DOHH2 (cell line): ENCODE data around the gene SCFD2.

ENCODE experiments used
- CTCF ChIP-seq: fragments of 200-600 bp; sonication (generic); IDR thresholded peaks from one replicate; pipeline ENCODE4 v1.5.1; 2014; ENCODE audit warnings: antibody characterized with exemption, mild to moderate bottlenecking, low read depth, low read length; ENCODE audit not compliant: poor library complexity, severe bottlenecking
- EZH2phosphoT487 ChIP-seq: fragments of 200-600 bp; sonication (generic); IDR thresholded peaks from 2 replicates; pipeline ENCODE4 v1.6.1; 2017; ENCODE audit warnings: borderline replicate concordance, mild to moderate bottlenecking, antibody characterized with exemption, low read length, moderate library complexity, mixed read lengths

- TF ChIP-seq EZH2phosphoT487 (no peak), CTCF (no peak)
These were observed 12.3 kb upstream of the SCFD2 start for GRCh38 chr4:53378171-53378482.
